ENCODE measurements around the gene PYM1.
A peak's percentile ranks its signal among the peaks of the same experiment; 100 is the strongest.

PYM1 gene

GRCh38 chr12:55973599-55974307 is 46.1 kb upstream of the PYM1 start, which contains the start of gene RAB5B (continued):
- TF ChIP-seq ZNF239 (tag by site-specific recombination; IDR thresholded peaks at IDR 0.05) (no peak), ZBTB8A (tag by site-specific recombination; IDR thresholded peaks at IDR 0.05) (peak; percentile 51), PATZ1 (tag by site-specific recombination; IDR thresholded peaks at IDR 0.05) (peak; percentile 91), ZNF707 (tag by site-specific recombination; IDR thresholded peaks at IDR 0.05) (no peak), ZNF561 (tag by site-specific recombination; IDR thresholded peaks at IDR 0.05; ENCODE audit: borderline replicate concordance) (no peak; the same call in 1 of the 2 replicates), ZNF785 (tag by site-specific recombination; IDR thresholded peaks at IDR 0.05) (no peak), ZNF394 (tag by site-specific recombination; IDR thresholded peaks at IDR 0.05; ENCODE audit: borderline replicate concordance) (no peak), ZBTB7A (tag by site-specific recombination; IDR thresholded peaks at IDR 0.05; ENCODE audit: low read depth) (peak; percentile 87; the same call in 1 of the 2 replicates), ZFHX2 (tag by site-specific recombination; conservative IDR thresholded peaks at IDR 0.05) (peak; percentile 83), PRDM1 (tag by site-specific recombination; IDR thresholded peaks at IDR 0.05) (no peak), ZBTB10 (tag by site-specific recombination; IDR thresholded peaks at IDR 0.05) (peak; percentile 96), ZSCAN4 (tag by site-specific recombination; IDR thresholded peaks at IDR 0.05) (no peak), ZNF132 (tag by site-specific recombination; IDR thresholded peaks at IDR 0.05; ENCODE audit: borderline replicate concordance) (no peak), ZBTB20 (tag by site-specific recombination; IDR thresholded peaks at IDR 0.05) (no peak; the same call in 1 of the 2 replicates), ZNF530 (tag by site-specific recombination; IDR thresholded peaks at IDR 0.05; ENCODE audit: low read depth) (no peak), KLF9 (tag by site-specific recombination; IDR thresholded peaks at IDR 0.05; ENCODE audit: low read depth) (peak; percentile 90), ZNF223 (tag by site-specific recombination; IDR thresholded peaks at IDR 0.05) (no peak), ZNF155 (tag by site-specific recombination; IDR thresholded peaks at IDR 0.05) (no peak), SCRT2 (tag by site-specific recombination; IDR thresholded peaks at IDR 0.05) (peak; percentile 99), ZSCAN23 (tag by site-specific recombination; IDR thresholded peaks at IDR 0.05) (no peak), EGR2 (tag by site-specific recombination; IDR thresholded peaks at IDR 0.05; ENCODE audit: low read depth) (peak; percentile 70), ZNF560 (tag by site-specific recombination; IDR thresholded peaks at IDR 0.05; ENCODE audit: borderline replicate concordance) (no peak), SP3 (tag by site-specific recombination; IDR thresholded peaks at IDR 0.05) (peak; percentile 100), ZNF513 (tag by site-specific recombination; IDR thresholded peaks at IDR 0.05) (no peak), MEIS1 (CRISPR knock-in tag; IDR thresholded peaks at IDR 0.05; ENCODE audit: borderline replicate concordance) (no peak), ZNF580 (tag by site-specific recombination; IDR thresholded peaks at IDR 0.05) (peak; percentile 99), ZNF302 (tag by site-specific recombination; IDR thresholded peaks at IDR 0.05; ENCODE audit: low read depth) (no peak), ZNF366 (tag by site-specific recombination; conservative IDR thresholded peaks at IDR 0.05) (no peak), OSR2 (tag by site-specific recombination; IDR thresholded peaks at IDR 0.05) (no peak), HOXD13 (CRISPR knock-in tag; IDR thresholded peaks at IDR 0.05; ENCODE audit: borderline replicate concordance) (no peak), ZSCAN18 (tag by site-specific recombination; IDR thresholded peaks at IDR 0.05) (no peak)
